Measurements from ENCODE around the gene PBXIP1. TPM values are rescaled to one million over a fixed set of nuclear protein-coding genes. Genes with fewer than 3 reads are reported as not detected.

The PBXIP1 gene
- total RNA-seq, 1 experiment from 2014 or later, result 21.6 TPM

DNA sequence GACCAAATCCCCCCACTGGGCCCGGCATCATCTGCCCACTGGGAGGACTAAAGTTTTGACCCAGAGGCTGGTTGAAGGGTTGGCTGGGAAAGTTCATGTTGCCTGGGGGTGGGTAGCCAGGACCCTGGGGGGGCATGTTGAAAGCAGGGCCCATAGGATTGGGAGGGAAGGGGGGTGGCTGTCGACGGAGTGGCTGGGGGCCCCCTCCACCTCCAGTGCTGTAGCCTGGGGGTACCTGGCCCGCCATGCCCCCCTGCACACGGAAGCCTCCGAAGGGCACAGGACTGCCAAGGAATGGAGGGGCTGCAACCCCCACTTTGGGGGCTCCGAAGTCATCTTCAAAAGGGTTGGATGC lies 3.5 kb upstream of the PBXIP1 start:
- Histone ChIP-seq H2AK5ac (ENCODE audit: insufficient read length, low read length) (no peak overlapping the region), H2BK5ac (ENCODE audit: insufficient read length, low read length) (no peak overlapping the region), H3K23ac (ENCODE audit: insufficient read length, low read depth, low read length) (no peak overlapping the region), H4K8ac (replicated peaks; ENCODE audit: insufficient read length, low read depth, low read length) (no peak overlapping the region), H3K27me3 (ENCODE audit: insufficient read depth, low read length) (no peaks in the 10 kb centered on the region), H2BK15ac (ENCODE audit: low read depth, low read length) (no peak overlapping the region), H2BK12ac (ENCODE audit: insufficient read length, low read depth, low read length) (no peak overlapping the region), H3K4ac (ENCODE audit: low read depth, low read length) (no peak overlapping the region), H3K18ac (ENCODE audit: insufficient read length, low read depth, low read length) (no peak overlapping the region), H3K79me1 (ENCODE audit: insufficient read depth, low read depth, low read length, poor library complexity, severe bottlenecking) (no peaks in the 10 kb centered on the region), H3T11ph (ENCODE audit: low read length) (no peak overlapping the region), H4K20me1 (ENCODE audit: control insufficient read depth, insufficient read depth, insufficient read length) (no peaks in the 10 kb centered on the region), H3K9me3 (ENCODE audit: control insufficient read depth, low read depth, low read length) (no peaks in the 10 kb centered on the region), H3K79me2 (ENCODE audit: insufficient read depth, low read length) (no peaks in the 10 kb centered on the region; the same call in 1 of the 2 replicates), H3K14ac (ENCODE audit: insufficient read depth, low read length) (no peak overlapping the region), H4K5ac (ENCODE audit: insufficient read length, low read depth, low read length) (no peak overlapping the region), H3K4me1 (ENCODE audit: insufficient read depth, low read length) (peaks cover 6% of the 10 kb centered on the region; the same call in 1 of the 2 replicates), H3K9ac (ENCODE audit: extremely low read depth, insufficient read length, low read length) (no peak overlapping the region), H2AFZ (ENCODE audit: low read length) (no peak overlapping the region), H2BK20ac (ENCODE audit: low read depth, low read length, poor library complexity, severe bottlenecking) (no peak overlapping the region), H4K91ac (ENCODE audit: insufficient read length, low read depth, low read length) (no peak overlapping the region), H3K4me2 (ENCODE audit: insufficient read depth, insufficient read length, low read length) (no peak overlapping the region), H3K23me2 (ENCODE audit: insufficient read length, low read depth, low read length, poor library complexity, severe bottlenecking) (peaks cover 16% of the 10 kb centered on the region), H3K56ac (ENCODE audit: insufficient read length, low read depth, low read length) (no peak overlapping the region), H3K27ac (ENCODE audit: insufficient read length, low read depth, low read length) (no peak overlapping the region), H2BK120ac (ENCODE audit: low read depth, low read length, poor library complexity, severe bottlenecking) (no peak overlapping the region)
- no peaks in the 10 kb centered on the region for H3K27me3 Mint-ChIP-seq (ENCODE audit: low read depth)
- peak overlapping the region; percentile 29 to 41; a peak in 2 of 5 replicates for H3K4me3 Mint-ChIP-seq
- H3K27ac Mint-ChIP-seq, result no peak overlapping the region
- peaks cover 16 to 48% (median 36%) of the 10 kb centered on the region in 3 experiments; a peak in 6 of 7 replicates for H3K36me3 Mint-ChIP-seq (ENCODE audit: insufficient read depth in 1 of 3, low read depth in 3 of 3)
- H3K4me1 Mint-ChIP-seq, result peaks cover 59 to 66% of the 10 kb centered on the region in 2 experiments
- no peaks in the 10 kb centered on the region for H3K9me3 Mint-ChIP-seq
- TF ChIP-seq, protein P1, sequence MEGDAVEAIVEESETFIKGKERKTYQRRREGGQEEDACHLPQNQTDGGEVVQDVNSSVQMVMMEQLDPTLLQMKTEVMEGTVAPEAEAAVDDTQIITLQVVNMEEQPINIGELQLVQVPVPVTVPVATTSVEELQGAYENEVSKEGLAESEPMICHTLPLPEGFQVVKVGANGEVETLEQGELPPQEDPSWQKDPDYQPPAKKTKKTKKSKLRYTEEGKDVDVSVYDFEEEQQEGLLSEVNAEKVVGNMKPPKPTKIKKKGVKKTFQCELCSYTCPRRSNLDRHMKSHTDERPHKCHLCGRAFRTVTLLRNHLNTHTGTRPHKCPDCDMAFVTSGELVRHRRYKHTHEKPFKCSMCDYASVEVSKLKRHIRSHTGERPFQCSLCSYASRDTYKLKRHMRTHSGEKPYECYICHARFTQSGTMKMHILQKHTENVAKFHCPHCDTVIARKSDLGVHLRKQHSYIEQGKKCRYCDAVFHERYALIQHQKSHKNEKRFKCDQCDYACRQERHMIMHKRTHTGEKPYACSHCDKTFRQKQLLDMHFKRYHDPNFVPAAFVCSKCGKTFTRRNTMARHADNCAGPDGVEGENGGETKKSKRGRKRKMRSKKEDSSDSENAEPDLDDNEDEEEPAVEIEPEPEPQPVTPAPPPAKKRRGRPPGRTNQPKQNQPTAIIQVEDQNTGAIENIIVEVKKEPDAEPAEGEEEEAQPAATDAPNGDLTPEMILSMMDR (conservative IDR thresholded peaks at IDR 0.05), result no peak
- WGBS (ENCODE audit: extremely low coverage, insufficient read length, low lambda C conversion rate), result no CpG with 5 or more reads among the region's 7 CpGs
- no peak for DNase-seq

Data from H9 (cell line).